ENCODE measurements around the gene MTHFD1L. TPM values are rescaled to one million over a fixed set of nuclear protein-coding genes. Genes with fewer than 3 reads are reported as not detected.

The MTHFD1L gene
- total and polyA plus RNA-seq, 2 of the 8 experiments (the other 6 are each of a cell fraction or from before 2014, with no cell fraction given) = 29.2 to 105 TPM

DNA sequence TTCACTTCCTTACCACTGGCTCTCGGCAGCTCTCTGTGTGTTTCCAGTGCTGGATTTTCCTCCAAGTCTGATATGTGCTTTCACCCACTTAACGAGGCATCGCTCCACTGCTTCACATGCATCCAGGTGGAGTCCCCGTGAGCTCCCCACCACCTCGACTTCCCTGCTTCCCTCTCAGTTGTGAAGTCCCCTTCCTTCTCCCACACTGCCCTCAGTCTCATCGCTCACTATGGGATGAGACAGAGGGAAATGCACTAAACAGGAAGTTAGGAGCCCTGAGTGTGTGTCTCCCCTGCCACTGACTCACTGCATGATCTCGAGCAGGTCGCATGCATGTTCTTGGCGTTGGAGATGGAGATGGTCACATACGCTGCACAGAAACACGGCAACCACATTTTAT lies 84.0 kb downstream of the MTHFD1L start:
- no peak overlapping the region for H3K4ac ChIP-seq (replicated peaks; ENCODE audit: insufficient read length, low read depth, low read length)
- no peak overlapping the region for H4K8ac ChIP-seq (ENCODE audit: extremely low read depth, insufficient read depth, low read length)
- no peak overlapping the region for H2BK120ac ChIP-seq (replicated peaks; ENCODE audit: low read depth, low read length)
- no peak overlapping the region for H2BK15ac ChIP-seq (ENCODE audit: low read length)
- no peak overlapping the region for H3K9ac ChIP-seq (replicated peaks in 1 of 4; ENCODE audit: extremely low read depth in 1 of 4, low read depth in 3 of 4, low read length in 3 of 4)
- DNase-seq (ENCODE audit: low read depth in 1 of 2, low spot score in 2 of 2) (no peak), FAIRE-seq (no peak)
- H3K79me2 ChIP-seq (ENCODE audit: control insufficient read depth in 1 of 2, insufficient read depth in 2 of 2, low read length in 2 of 2) = no peaks in the 10 kb centered on the region
- ChIA-PET POLR2A (ENCODE audit: partially characterized antibody) (interaction anchor here (0.6 kb wide), 2 partner anchors 21 to 873 kb away, joined by 3 read pairs; no protein-coding TSS in a partner anchor), CTCF (ENCODE audit: partially characterized antibody) (no interaction called here)
- H3K4me3 ChIP-seq (ENCODE audit: extremely low read depth in 1 of 4, insufficient read depth in 2 of 4, low read depth in 3 of 4, low read length in 4 of 4) = no peak overlapping the region
- H3K14ac ChIP-seq (ENCODE audit: insufficient read length) = no peak overlapping the region
- no peaks in the 10 kb centered on the region for H3K4me1 ChIP-seq (replicated peaks in 1 of 4; ENCODE audit: control insufficient read depth in 3 of 4, insufficient read depth in 4 of 4, low read length in 3 of 4)
- no peak overlapping the region for H3K23ac ChIP-seq (ENCODE audit: insufficient read length)
- H2BK5ac ChIP-seq (ENCODE audit: low read depth, low read length) = peak overlapping the region; percentile 52; the same call in 1 of the 2 replicates
- H3K23me2 ChIP-seq (ENCODE audit: low read depth, low read length) = no peaks in the 10 kb centered on the region
- H2BK20ac ChIP-seq (ENCODE audit: low read length) = no peak overlapping the region
- H3K18ac ChIP-seq (ENCODE audit: extremely low read depth, low read length) = no peak overlapping the region
- no peak overlapping the region for H3K27ac ChIP-seq (ENCODE audit: low read depth, low read length)
- H4K5ac ChIP-seq (ENCODE audit: insufficient read length, low read depth, low read length) = no peak overlapping the region
- no peaks in the 10 kb centered on the region for H3K79me1 ChIP-seq (ENCODE audit: low read depth, low read length)
- H4K20me1 ChIP-seq (replicated peaks in 1 of 2; ENCODE audit: control insufficient read depth in 1 of 2, insufficient read depth in 2 of 2, low read length in 2 of 2) = no peaks in the 10 kb centered on the region
- H2AFZ ChIP-seq (ENCODE audit: low read length) = no peak overlapping the region
- no peak overlapping the region for H4K91ac ChIP-seq (replicated peaks; ENCODE audit: insufficient read length, low read length)
- no peak overlapping the region for H2BK12ac ChIP-seq (ENCODE audit: low read depth, low read length)
- 87% methylated on average over 11 of the region's 11 CpGs; no CpG with 5 or more reads in 1 of the 2 experiments for WGBS, 2 experiments (ENCODE audit: extremely low coverage in 1 of 2, insufficient coverage in 1 of 2, insufficient read length in 1 of 2, insufficient replicate concordance in 2 of 2, low coverage in 1 of 2, low lambda C conversion rate in 2 of 2, missing lambda C conversion rate in 1 of 2)
- no peak overlapping the region for H3K4me2 ChIP-seq (ENCODE audit: insufficient read depth in 1 of 2, low read depth in 2 of 2, low read length in 2 of 2)
- H3K56ac ChIP-seq (replicated peaks; ENCODE audit: insufficient read length, low read depth, low read length) = no peak overlapping the region
- TF ChIP-seq RXRA (IDR thresholded peaks at IDR 0.05; ENCODE audit: insufficient read depth, low read depth, low read length) (no peak), POU5F1 (IDR thresholded peaks at IDR 0.05; ENCODE audit: low read depth, low read length) (no peak), KDM5A (IDR thresholded peaks at IDR 0.05; ENCODE audit: low read length) (no peak), SIN3A (conservative IDR thresholded peaks at IDR 0.05 in 1 of 2, IDR thresholded peaks at IDR 0.05 in 1 of 2; ENCODE audit: low read depth in 1 of 2, low read length in 2 of 2) (no peak), NANOG (IDR thresholded peaks at IDR 0.05; ENCODE audit: insufficient read depth, low read depth, low read length, poor library complexity, severe bottlenecking) (no peak), TEAD4 (IDR thresholded peaks at IDR 0.05; ENCODE audit: low read depth, low read length) (no peak), CTBP2 (IDR thresholded peaks at IDR 0.05; ENCODE audit: borderline replicate concordance, insufficient read depth, insufficient read length, low read length) (no peak), MAFK (IDR thresholded peaks at IDR 0.05; ENCODE audit: low read depth, low read length) (no peak)
- TF ChIP-seq, protein P1, sequence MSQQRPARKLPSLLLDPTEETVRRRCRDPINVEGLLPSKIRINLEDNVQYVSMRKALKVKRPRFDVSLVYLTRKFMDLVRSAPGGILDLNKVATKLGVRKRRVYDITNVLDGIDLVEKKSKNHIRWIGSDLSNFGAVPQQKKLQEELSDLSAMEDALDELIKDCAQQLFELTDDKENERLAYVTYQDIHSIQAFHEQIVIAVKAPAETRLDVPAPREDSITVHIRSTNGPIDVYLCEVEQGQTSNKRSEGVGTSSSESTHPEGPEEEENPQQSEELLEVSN (IDR thresholded peaks at IDR 0.05) = no peak
- H3K36me3 ChIP-seq (ENCODE audit: control insufficient read depth in 2 of 4, insufficient read depth in 4 of 4, low read length in 3 of 4) = peaks cover 3 to 51% (median 22%) of the 10 kb centered on the region in 4 experiments; a peak in 7 of 8 replicates
- H3K9me3 ChIP-seq (ENCODE audit: insufficient read depth in 2 of 2, low read depth in 1 of 2, low read length in 1 of 2) = no peaks in the 10 kb centered on the region
- no peaks in the 10 kb centered on the region for H3K27me3 ChIP-seq (replicated peaks in 1 of 4; ENCODE audit: control insufficient read depth in 3 of 4, extremely low read depth in 1 of 4, insufficient read depth in 3 of 4, low read length in 3 of 4)
- H2AK5ac ChIP-seq (ENCODE audit: low read depth, low read length) = no peak overlapping the region

All from H1 (cell line).